Measurements from ENCODE around the gene ZFHX3. TPM values are rescaled to one million over a fixed set of nuclear protein-coding genes. Genes with fewer than 3 reads are reported as not detected.
A peak's percentile ranks its signal among the peaks of the same experiment; 100 is the strongest.

The ZFHX3 gene
- total and polyA plus RNA-seq, 2 experiments from 2014 or later = 6.7 to 12.2 TPM

DNA sequence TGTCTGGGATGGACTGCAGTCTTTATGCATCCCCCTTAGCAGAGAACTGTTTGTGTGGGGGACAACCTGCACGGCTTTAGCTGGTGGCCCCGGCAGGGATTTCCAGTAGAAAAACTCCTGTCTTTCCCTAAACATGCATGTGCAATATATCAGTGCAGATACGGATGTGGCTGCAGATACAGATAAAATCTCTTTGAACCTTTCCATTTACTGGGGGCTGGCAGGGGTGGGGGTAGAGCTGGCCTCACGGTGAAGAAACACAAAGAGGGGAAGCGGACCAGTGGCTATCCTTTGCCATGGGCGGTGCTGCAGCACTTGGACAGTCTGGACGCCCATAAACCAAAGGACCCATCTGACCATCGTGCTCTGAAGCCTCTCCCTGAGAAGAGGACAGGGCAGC is 201.3 kb downstream of the ZFHX3 start:
- no peaks in the 10 kb centered on the region for H3K27me3 ChIP-seq
- H3K4me1 ChIP-seq (ENCODE audit: low read depth) = peaks cover 51% of the 10 kb centered on the region
- no peaks in the 10 kb centered on the region for H3K36me3 ChIP-seq
- no peak overlapping the region for H3K4me3 ChIP-seq
- H3K9me3 ChIP-seq (ENCODE audit: low read depth) = no peaks in the 10 kb centered on the region
- DNase-seq (ENCODE audit: low read depth in 1 of 2, low spot score in 1 of 2) = no peak
- no peak for TF ChIP-seq CTCF (IDR thresholded peaks at IDR 0.05; ENCODE audit: low read depth, low read length)
- peak overlapping the region; percentile 30 for H3K27ac ChIP-seq

- Histone ChIP-seq H3K4me3 (no peak overlapping the region), H3K27ac (peak overlapping the region; percentile 5), H3K9me3 (ENCODE audit: low read depth) (no peaks in the 10 kb centered on the region), H3K27me3 (no peaks in the 10 kb centered on the region), H3K4me1 (ENCODE audit: low read depth) (peaks cover 43% of the 10 kb centered on the region), H3K36me3 (no peaks in the 10 kb centered on the region)
- DNase-seq (ENCODE audit: low read depth in 1 of 2, low spot score in 1 of 2) = no peak
- TF ChIP-seq CTCF (IDR thresholded peaks at IDR 0.05; ENCODE audit: low read depth, low read length) = no peak
Observed at GRCh38 chr16:72845322-72846020, 202.5 kb downstream of the ZFHX3 start.

GRCh38 chr16:72844225-72844920 is 203.6 kb downstream of the ZFHX3 start:
- DNase-seq (ENCODE audit: low read depth in 1 of 2, low spot score in 1 of 2) = peak in 1 of 2 donors; percentile 59
- H3K4me1 ChIP-seq (ENCODE audit: low read depth) = peaks cover 43% of the 10 kb centered on the region
- no peaks in the 10 kb centered on the region for H3K36me3 ChIP-seq
- peak overlapping the region; percentile 59 for H3K27ac ChIP-seq
- H3K9me3 ChIP-seq (ENCODE audit: low read depth) = no peaks in the 10 kb centered on the region
- H3K27me3 ChIP-seq = no peaks in the 10 kb centered on the region
- no peak for TF ChIP-seq CTCF (IDR thresholded peaks at IDR 0.05; ENCODE audit: low read depth, low read length)
- H3K4me3 ChIP-seq = no peak overlapping the region

DNA sequence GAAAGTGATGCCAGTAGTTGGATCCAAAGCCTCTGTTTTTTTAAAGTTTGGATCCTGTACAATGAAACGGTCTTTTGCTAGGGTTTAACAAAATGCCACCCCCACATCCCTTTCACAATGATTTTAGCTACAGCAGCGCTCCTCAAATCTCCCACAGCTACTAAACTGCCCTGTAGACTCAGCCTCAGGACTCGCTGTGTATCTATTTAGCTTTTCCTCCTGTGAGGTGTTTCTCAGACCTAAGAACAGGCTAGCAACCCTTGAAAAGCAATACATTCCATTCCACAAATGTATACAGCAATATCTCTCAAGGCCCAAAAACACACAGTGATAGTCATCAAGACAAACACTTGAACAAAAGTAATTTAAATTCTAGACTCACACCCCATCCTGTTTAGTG is 206.4 kb downstream of the ZFHX3 start:
- no peaks in the 10 kb centered on the region for H3K36me3 ChIP-seq
- TF ChIP-seq CTCF (IDR thresholded peaks at IDR 0.05; ENCODE audit: low read depth, low read length) = no peak
- H3K4me3 ChIP-seq = no peak overlapping the region
- peaks cover 24% of the 10 kb centered on the region for H3K4me1 ChIP-seq (ENCODE audit: low read depth)
- H3K27me3 ChIP-seq = no peaks in the 10 kb centered on the region
- DNase-seq (ENCODE audit: low read depth in 1 of 2, low spot score in 1 of 2) = no peak
- no peaks in the 10 kb centered on the region for H3K9me3 ChIP-seq (ENCODE audit: low read depth)
- no peak overlapping the region for H3K27ac ChIP-seq

DNA sequence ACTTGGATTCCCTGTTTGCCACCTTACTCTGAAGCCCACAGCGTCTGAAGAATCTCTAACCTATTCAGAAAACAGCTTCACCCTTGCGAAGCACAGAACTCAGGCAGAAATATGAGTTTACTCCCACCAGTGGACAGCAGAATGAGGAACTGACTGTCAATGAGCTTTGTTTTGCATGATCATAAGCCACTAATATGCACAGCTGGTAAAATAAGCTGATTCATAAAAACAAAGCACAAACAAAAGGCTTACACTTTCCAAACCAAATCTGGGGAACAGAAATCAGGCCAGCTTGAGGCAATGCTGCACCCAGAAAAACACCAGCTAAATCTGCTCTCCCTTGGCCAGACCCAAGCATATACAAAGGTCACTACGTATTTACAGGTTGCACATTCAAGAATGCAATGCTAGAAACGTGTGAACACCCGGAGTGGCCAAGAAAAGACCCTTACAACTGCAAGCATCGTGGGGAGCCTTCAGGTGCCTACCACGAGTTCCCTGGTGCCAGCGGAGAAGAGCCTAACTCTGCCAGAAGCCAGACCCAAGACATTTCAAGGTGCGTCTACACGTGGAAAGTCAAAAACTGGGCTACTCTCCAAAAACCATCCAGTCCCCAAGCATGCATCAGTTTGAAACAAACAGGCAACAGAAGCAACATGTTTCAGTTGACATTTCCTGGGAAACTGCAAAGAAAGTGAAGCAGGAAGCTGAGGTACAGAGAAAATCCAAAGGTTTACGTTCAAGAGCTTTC is 207.1 kb downstream of the ZFHX3 start:
- Histone ChIP-seq H3K36me3 (no peaks in the 10 kb centered on the region), H3K9me3 (ENCODE audit: low read depth) (no peaks in the 10 kb centered on the region), H3K27ac (no peak overlapping the region), H3K27me3 (no peaks in the 10 kb centered on the region), H3K4me1 (ENCODE audit: low read depth) (peaks cover 20% of the 10 kb centered on the region), H3K4me3 (no peak overlapping the region)
- TF ChIP-seq CTCF (IDR thresholded peaks at IDR 0.05; ENCODE audit: low read depth, low read length) = no peak
- DNase-seq (ENCODE audit: low read depth in 1 of 2, low spot score in 1 of 2) = no peak

Data from cardiac muscle cell (in vitro differentiated cells and primary cell).